HG03139 (cell line): ENCODE measurements around the gene TMEM242.

Experiments used
- ATAC-seq: cut with Tn5 transposase; IDR thresholded peaks from one replicate; pipeline ENCODE4 v1.9.1; 2021; ENCODE audit not compliant: unreplicated experiment

The TMEM242 gene

GRCh38 chr6:157272866-157273755 lies 50.2 kb downstream of the TMEM242 start:
- ATAC-seq = no peak

DNA sequence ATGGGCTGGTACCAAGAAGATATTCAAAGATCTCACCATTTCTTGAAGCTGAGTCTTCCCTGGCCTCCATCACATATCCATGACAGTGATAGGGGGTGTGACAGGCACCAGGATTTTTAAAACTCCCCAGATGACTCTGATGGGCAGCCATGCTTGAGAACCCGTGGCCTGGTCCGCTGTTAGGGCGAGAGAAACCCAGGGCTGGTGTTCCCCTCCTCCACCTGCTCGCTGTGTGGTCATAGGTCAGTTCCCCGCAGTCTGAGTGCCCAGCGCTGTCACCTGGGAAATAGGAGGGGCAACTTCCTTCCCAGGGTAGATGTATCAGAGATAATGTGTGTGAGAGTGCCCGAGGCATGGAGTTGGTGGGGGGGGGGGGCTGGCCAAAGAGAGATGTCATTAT lies 50.9 kb downstream of the TMEM242 start:
- ATAC-seq = no peak

- no peak for ATAC-seq
Measured at GRCh38 chr6:157271911-157272310, 51.4 kb downstream of the TMEM242 start.

DNA sequence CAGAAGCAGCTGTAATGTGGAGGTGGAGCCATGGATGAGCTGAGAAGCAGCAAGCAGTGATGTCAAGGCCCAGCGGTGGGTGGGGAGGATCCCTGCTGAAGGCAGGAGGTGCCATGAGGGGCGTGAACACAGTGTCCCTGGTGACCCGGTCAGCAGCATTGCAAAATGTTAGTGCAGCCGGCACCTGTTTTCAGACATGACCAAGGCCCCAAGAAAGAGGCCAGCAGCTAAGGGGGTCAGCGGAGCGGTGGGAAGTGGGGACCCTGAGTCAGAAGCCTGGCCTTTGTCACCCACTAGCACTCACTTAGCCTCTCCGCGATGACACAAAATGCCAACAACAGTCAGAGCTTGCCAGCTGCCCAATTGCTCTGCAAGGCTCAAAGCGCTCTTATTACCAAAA lies 51.9 kb downstream of the TMEM242 start:
- ATAC-seq = no peak

DNA sequence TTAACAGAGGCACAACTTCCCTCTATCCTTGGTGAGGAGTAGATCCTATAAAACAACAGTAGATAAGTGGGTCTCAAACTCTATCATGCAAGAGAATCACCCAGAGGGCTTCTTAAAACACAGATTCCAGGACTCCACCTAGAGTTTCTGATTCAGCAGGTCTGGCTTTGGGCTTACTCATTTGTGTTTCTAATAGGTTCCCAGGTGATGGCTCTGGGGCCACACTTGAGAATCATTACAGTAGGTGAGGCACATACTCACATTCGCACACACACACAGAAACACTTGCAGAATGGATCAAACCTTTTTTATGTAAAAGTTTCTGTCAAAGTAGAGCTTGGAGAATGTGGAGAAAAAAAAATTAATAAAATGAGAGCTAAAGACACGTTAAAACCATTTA lies 52.4 kb downstream of the TMEM242 start:
- ATAC-seq = no peak

GRCh38 chr6:157270308-157270707 lies 53.0 kb downstream of the TMEM242 start:
- no peak for ATAC-seq

DNA sequence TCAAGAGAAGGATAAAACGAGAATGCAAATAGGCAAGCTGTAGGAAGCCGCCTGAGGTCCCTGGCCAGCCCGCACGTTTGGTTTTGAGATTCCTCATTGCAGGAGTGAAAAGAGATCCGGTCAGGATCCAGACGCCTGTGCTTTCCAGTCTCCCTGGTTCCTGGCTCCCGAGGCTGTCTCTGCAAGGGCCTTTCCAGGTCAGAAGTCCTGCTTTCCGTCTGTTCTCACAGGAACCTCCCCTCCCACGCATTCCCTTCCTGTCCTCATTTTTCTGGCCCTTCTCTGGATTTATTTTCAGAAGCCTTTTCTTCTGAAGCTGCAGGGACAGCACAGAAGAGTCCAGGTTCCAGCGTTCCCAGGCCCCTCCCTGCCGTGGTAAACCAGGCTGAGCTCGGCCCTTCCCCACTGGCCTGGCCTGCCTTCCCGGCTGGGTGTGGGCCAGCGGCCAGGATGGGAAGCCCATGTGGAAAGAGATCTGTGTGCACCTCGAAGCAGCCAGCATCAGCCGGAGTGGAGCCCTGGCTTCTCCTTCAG lies 54.0 kb downstream of the TMEM242 start:
- no peak for ATAC-seq

DNA sequence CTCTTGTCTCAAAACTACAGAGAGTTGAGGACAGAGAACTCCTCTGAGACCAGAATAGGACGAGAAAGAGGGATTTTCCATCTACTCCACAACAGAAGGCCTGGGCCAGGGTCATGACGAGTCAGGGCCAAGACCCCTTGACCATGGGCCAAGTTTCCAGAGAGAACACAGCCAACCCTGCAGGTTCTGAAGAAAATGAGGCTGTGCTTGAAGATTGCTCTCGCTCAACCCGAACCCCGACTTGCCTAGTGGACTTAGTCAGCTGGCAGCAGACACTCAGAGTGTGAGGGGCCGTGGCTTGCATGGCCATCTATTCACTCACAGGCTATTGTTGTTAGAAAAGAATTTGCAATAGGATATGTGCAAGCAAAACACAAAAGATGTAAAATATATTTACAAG lies 54.5 kb downstream of the TMEM242 start:
- ATAC-seq = no peak

- ATAC-seq = no peak
Measured at GRCh38 chr6:157268396-157268795, 54.9 kb downstream of the TMEM242 start.

- ATAC-seq = no peak
Measured at GRCh38 chr6:157267654-157268053, 55.7 kb downstream of the TMEM242 start.

GRCh38 chr6:157267109-157267611 lies 56.2 kb downstream of the TMEM242 start:
- no peak for ATAC-seq

DNA sequence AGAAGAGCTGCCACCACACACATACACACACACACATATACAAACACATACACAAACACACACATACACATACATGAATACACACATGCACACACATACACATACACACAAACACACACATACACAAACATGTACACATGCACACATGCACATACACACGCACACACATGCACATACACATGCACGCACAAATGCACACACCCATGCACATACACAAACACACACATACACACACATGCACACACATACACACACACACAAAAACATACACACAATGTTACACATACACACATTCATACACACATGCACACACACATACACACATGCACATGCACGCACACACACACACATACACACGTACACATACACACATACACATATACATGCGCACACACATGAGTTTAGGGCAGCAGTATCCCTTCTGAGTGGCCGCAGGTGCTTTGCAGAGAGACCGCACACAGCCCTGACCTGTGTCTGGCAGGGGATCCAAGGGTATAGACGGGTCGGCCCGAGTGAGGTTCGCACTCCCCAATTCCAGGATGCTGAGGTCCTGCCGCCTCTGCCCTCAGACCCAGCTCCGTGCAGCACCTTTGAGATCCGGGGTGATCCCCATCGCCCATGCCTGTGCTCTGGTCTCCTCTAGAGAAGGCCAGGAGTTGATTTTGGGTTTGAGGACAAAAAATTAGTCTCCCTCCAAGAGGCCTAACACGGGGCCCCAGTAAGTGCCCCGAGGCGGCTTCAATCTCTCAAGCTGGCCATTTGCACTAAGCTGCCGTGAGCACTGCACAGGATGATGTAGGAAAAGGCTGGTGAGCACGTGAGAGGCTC lies 56.8 kb downstream of the TMEM242 start:
- no peak for ATAC-seq

DNA sequence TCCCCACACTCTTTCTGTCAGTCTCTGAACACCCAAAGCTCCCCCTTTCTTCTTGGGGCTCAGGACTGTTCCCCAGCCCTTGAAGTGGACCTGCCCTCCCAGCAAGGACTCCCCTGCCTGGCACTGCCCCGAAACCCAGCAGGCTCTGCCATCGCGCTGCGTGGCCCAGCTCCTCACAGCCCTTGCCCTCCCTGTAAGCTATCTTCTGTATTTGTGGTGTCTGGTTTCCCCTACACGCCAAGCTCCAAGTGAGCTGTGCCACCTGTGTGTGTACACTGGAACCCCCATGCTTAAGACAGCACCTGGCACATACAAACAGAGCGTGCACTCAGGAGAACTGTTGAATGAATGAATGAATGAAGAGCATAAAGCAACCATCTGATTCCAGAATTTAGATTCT lies 57.7 kb downstream of the TMEM242 start:
- ATAC-seq = no peak

DNA sequence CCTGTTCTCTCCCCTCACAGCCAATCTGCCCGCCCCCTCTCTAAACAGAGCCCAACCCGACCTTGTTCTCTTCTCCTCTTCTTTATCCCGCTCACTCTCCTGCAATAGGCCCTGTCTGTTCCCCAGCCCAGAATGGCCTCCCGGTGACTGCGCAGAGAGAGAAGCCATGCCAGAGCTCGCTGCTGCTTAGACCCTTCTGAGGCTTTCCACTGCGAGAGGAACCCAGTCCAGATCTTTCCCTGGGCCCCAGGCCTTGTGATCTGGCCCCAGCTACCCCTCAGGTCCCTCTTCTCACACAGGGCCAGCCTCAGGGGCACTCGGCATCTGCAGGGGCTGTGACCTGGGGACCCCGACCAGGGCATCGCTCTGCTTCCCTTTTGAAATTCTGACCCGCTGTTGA lies 58.1 kb downstream of the TMEM242 start:
- no peak for ATAC-seq

GRCh38 chr6:157264701-157265100 lies 58.6 kb downstream of the TMEM242 start:
- no peak for ATAC-seq

GRCh38 chr6:157263881-157264397 lies 59.4 kb downstream of the TMEM242 start:
- ATAC-seq = no peak

DNA sequence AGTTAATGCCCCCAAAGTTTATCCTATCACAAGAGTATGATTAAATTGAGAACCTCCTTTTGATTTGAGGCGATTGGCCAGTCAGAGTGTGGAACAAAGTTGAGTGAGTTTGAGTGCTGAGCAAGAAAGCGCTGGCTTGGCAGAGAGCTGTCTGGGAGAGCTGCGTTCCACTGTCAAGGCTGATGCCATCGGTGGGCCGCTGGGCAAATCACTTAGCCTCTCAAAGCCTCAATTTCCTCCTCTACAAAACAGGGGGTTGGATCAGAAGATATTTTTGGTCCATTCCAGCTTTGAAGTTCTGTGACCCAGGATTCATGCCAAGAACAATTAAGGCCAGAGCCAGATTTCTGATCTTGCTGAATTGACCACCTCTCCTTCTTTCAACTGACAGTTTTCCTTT lies 60.2 kb downstream of the TMEM242 start:
- ATAC-seq = no peak

DNA sequence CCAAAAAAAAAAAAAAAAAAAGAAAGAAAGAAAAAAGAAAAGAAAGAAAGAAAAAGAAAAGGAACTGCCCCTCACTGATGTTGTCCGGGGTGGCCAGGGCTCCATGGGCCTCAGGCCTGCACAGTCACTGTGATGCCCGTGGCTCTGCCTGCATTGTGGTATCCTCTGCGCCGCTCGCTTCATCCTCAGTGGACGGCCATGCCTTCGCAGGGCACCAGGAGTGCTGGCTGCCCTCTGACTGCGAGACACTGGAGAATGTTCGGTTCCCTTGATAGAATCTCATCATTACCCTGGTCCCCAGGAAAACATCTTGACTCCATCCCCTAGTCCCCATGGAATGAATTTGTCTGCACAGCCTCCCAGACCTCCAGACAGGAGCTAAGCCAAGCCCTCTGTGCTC lies 61.7 kb downstream of the TMEM242 start:
- no peak for ATAC-seq

DNA sequence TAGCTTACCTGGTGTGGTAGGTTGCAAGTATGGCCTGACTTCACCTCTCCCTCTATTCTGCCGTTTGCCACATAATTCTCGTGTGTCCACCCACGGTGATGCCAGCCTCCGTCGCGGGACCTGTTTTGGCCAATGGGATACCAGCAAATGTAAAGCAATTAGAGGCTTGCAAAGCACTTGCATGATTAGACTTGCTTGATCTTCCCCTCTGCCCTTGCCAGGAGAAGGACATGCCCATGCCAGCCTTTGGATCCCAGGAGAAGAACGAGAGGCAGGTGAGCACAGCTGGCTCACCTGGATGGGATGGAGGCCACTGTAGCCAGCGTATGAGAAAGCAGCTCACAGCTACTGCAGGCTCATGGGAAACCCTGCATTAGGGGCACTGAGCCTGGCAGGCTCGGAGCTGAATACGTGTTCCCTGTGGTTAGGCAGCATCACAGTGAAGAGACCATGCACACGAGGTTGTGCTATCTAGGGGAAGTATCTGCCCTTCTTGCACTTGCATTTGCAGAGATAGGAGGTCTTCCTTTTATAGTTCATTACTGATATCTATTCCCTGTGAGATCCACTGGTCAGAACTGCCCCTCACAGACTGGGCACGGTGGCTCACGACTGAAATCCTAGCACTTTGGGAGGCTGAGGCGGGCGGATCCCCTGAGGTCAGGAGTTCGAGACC lies 62.4 kb downstream of the TMEM242 start:
- ATAC-seq = no peak

DNA sequence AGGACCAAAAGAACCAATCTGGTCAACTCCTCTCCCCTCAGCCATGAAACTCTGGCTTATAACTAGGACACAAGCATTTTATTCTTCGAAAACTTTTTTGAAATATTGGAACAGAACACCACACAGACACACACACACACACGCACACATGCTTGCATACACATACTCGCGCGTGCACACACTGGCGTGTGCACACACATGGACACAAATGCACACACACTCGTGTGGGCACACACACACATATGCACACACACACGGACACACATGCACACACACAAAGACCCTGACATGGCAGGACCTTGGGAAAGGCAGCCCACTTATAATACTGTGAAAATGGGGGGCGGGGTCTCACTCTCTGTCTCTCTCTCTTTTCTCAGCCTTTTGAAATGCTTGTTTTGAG lies 63.9 kb downstream of the TMEM242 start:
- ATAC-seq = no peak

DNA sequence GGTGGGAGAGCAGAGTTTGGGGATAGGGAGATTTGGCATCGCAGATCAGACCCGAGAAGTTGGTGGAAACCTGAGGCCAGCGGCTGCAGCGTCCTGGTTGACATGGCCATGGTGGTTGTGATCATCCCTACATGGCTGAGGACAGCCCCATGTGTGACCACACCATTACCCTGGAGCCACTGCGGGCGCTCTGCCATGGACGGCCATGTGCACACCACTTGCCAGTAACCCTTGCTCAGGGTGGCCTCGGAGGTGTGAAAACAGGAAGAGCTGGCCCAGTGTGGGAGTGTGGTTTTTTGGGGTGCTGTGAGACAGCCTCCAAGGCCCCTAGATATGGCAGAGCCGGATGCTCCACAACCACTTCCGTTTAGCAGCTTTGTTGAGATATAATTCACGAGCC lies 64.4 kb downstream of the TMEM242 start:
- no peak for ATAC-seq
